PC-3 (cell line): ENCODE measurements around the gene EXOSC7. TPM values are rescaled to one million over a fixed set of nuclear protein-coding genes. Genes with fewer than 3 reads are reported as not detected.

Source experiments
- ATAC-seq: fragments of 200-7000 bp; cut with Tn5 transposase; 2 replicates; pipeline ENCODE4 v1.9.1; 2020; ENCODE audit warnings: mild to moderate bottlenecking, moderate library complexity
- BruUV-seq: library from RNA; stranded (reverse); fragments of 400-500 nt; replicated peaks from 2 replicates; lab custom pipeline; 2021; lab: Mats Ljungman, UMichigan
- CTCF ChIA-PET: fragments of 300-600 bp; sonication (Branson Sonifier 250); formaldehyde crosslinking; loops from one replicate; lab custom pipeline; 2022; ENCODE audit warnings: antibody characterized with exemption; lab: Charles Lee
- POLR2A ChIA-PET: fragments of 300-600 bp; sonication (Branson Sonifier 250); formaldehyde crosslinking; loops from one replicate; lab custom pipeline; 2022; ENCODE audit warnings: antibody characterized with exemption; ENCODE audit not compliant: unreplicated experiment; lab: Charles Lee
- DNase-seq: peaks from one replicate; pipeline ENCODE4 v3.0.0-alpha.2; 2015
- H2AFZ ChIP-seq: fragments of 300-600 bp; sonication (generic); 2 replicates; pipeline ENCODE4 v1.6.0; 2016; ENCODE audit warnings: antibody characterized with exemption, low read length
- H3F3A ChIP-seq: fragments of 300-600 bp; sonication (generic); one replicate; pipeline ENCODE4 v1.6.0; 2017; ENCODE audit warnings: antibody characterized with exemption, low read length, control low read depth, mild to moderate bottlenecking; ENCODE audit not compliant: unreplicated experiment
- H3K27ac ChIP-seq: fragments of 300-600 bp; sonication (generic); 2 replicates; pipeline ENCODE4 v1.5.1; 2016; ENCODE audit warnings: mild to moderate bottlenecking, low read length
- H3K27me3 ChIP-seq: fragments of 300-600 bp; sonication (generic); 2 replicates; pipeline ENCODE4 v1.6.1; 2016; ENCODE audit warnings: low read length, mixed read lengths
- H3K36me3 ChIP-seq: fragments of 300-600 bp; sonication (generic); 2 replicates; pipeline ENCODE4 v1.6.1; 2016; ENCODE audit warnings: low read depth, mixed run types, low read length, mixed read lengths
- H3K4me1 ChIP-seq: fragments of 300-600 bp; sonication (generic); 2 replicates; pipeline ENCODE4 v1.5.1; 2016; ENCODE audit warnings: low read length; ENCODE audit not compliant: insufficient read depth
- H3K4me2 ChIP-seq: fragments of 300-600 bp; sonication (generic); 2 replicates; pipeline ENCODE4 v1.6.0; 2016; ENCODE audit warnings: low read length
- H3K4me3 ChIP-seq: fragments of 300-600 bp; sonication (generic); 2 replicates; pipeline ENCODE4 v1.5.1; 2016; ENCODE audit warnings: mild to moderate bottlenecking, low read length, mixed read lengths
- H3K79me2 ChIP-seq: fragments of 300-600 bp; sonication (generic); 2 replicates; pipeline ENCODE4 v1.6.1; 2017; ENCODE audit warnings: low read length, mixed read lengths
- H3K9ac ChIP-seq: fragments of 300-600 bp; sonication (generic); 2 replicates; pipeline ENCODE4 v1.6.0; 2016; ENCODE audit warnings: mild to moderate bottlenecking, low read length
- H3K9me2 ChIP-seq: fragments of 300-600 bp; sonication (generic); replicated peaks from 2 replicates; pipeline ENCODE4 v1.6.1; 2016; ENCODE audit warnings: mixed run types, low read length, mixed read lengths
- H3K9me3 ChIP-seq: fragments of 300-600 bp; sonication (generic); 2 replicates; pipeline ENCODE4 v1.6.1; 2016; ENCODE audit warnings: low read length, mixed read lengths
- H4K20me1 ChIP-seq: fragments of 300-600 bp; sonication (generic); 2 replicates; pipeline ENCODE4 v1.6.1; 2016; ENCODE audit warnings: low read length, mixed read lengths
- CTCF ChIP-seq: fragments of 300-600 bp; sonication (generic); conservative IDR thresholded peaks from 2 replicates; pipeline ENCODE4 v1.5.1; 2017; ENCODE audit warnings: antibody characterized with exemption, low read depth, mild to moderate bottlenecking, low read length
- EZH2 ChIP-seq: fragments of 300-600 bp; sonication (generic); IDR thresholded peaks from one replicate; pipeline ENCODE4 v1.6.1; 2017; ENCODE audit warnings: antibody characterized with exemption, mild to moderate bottlenecking, low read length; ENCODE audit not compliant: unreplicated experiment
- EZH2phosphoT487 ChIP-seq: fragments of 300-600 bp; sonication (generic); IDR thresholded peaks from 2 replicates; pipeline ENCODE4 v1.6.1; 2018; ENCODE audit warnings: mild to moderate bottlenecking, antibody characterized with exemption, low read length, borderline replicate concordance
- intact Hi-C: fragments of 100-400 bp; cut with micrococcal nuclease; formaldehyde crosslinking; loops from 2 replicates; pipeline ENCODE4 v1.9.0; 2023
- total RNA-seq: library from RNA; depleted of rRNA; stranded (reverse); fragments of >200 nt; gene quantifications from 2 replicates; pipeline ENCODE4 v1.2.3, GENCODE V29; 2014

EXOSC7 gene
- total RNA-seq, 1 experiment from 2014 or later, result 81.5 TPM

GRCh38 chr3:45016916-45017315, 40.9 kb downstream of the EXOSC7 start:
- POLR2A ChIA-PET, result interaction anchor here (0.6 kb wide), 1 partner anchor 33 kb away, joined by 5 read pairs; no protein-coding TSS in a partner anchor
- ATAC-seq (no peak), DNase-seq (no peak)
- Histone ChIP-seq H3K36me3 (peaks cover 20% of the 10 kb centered on the region), H3K27ac (no peak overlapping the region), H4K20me1 (no peaks in the 10 kb centered on the region), H3K4me3 (no peak overlapping the region), H3K9me3 (no peaks in the 10 kb centered on the region), H3K4me2 (no peak overlapping the region), H3F3A (no peaks in the 10 kb centered on the region), H3K27me3 (no peaks in the 10 kb centered on the region), H3K9ac (no peak overlapping the region), H3K79me2 (no peaks in the 10 kb centered on the region), H3K9me2 (no peaks in the 10 kb centered on the region), H2AFZ (no peak overlapping the region), H3K4me1 (no peaks in the 10 kb centered on the region)
- no TSS peak for BruUV-seq
- intact Hi-C loops, result no loop called here
- CTCF ChIA-PET, result no interaction called here
- TF ChIP-seq EZH2phosphoT487, result no peak
- TF ChIP-seq CTCF, result no peak
- TF ChIP-seq EZH2, result no peak

GRCh38 chr3:45017821-45018220, 41.8 kb downstream of the EXOSC7 start:
- BruUV-seq, result no TSS peak
- no peak overlapping the region for H3K4me2 ChIP-seq
- DNase-seq (no peak), ATAC-seq (no peak)
- no peak overlapping the region for H3K27ac ChIP-seq
- no peak overlapping the region for H3K4me3 ChIP-seq
- H3K9me3 ChIP-seq, result no peaks in the 10 kb centered on the region
- intact Hi-C loops, result no loop called here
- POLR2A ChIA-PET, result no interaction called here
- no peak overlapping the region for H2AFZ ChIP-seq
- no peak for TF ChIP-seq EZH2phosphoT487
- no peak for TF ChIP-seq CTCF
- TF ChIP-seq EZH2, result no peak
- CTCF ChIA-PET, result no interaction called here
- no peaks in the 10 kb centered on the region for H4K20me1 ChIP-seq
- no peaks in the 10 kb centered on the region for H3K27me3 ChIP-seq
- H3K9me2 ChIP-seq, result no peaks in the 10 kb centered on the region
- peaks cover 11% of the 10 kb centered on the region for H3K36me3 ChIP-seq
- no peaks in the 10 kb centered on the region for H3K79me2 ChIP-seq
- H3F3A ChIP-seq, result no peaks in the 10 kb centered on the region
- H3K4me1 ChIP-seq, result no peaks in the 10 kb centered on the region
- H3K9ac ChIP-seq, result no peak overlapping the region

GRCh38 chr3:45020534-45020933, 44.5 kb downstream of the EXOSC7 start:
- TF ChIP-seq EZH2 (no peak), EZH2phosphoT487 (no peak)
- intact Hi-C loops, result no loop called here
- no peaks in the 10 kb centered on the region for H3K9me2 ChIP-seq

More at GRCh38 chr3:45020534-45020933, 44.5 kb downstream of the EXOSC7 start:
- Histone ChIP-seq H3K9ac (no peak overlapping the region), H3K27me3 (no peaks in the 10 kb centered on the region), H3K4me2 (no peak overlapping the region), H3K27ac (no peak overlapping the region), H3K4me3 (no peak overlapping the region), H3K79me2 (no peaks in the 10 kb centered on the region), H4K20me1 (no peaks in the 10 kb centered on the region), H2AFZ (no peak overlapping the region), H3K36me3 (no peaks in the 10 kb centered on the region), H3K4me1 (no peaks in the 10 kb centered on the region), H3K9me3 (no peaks in the 10 kb centered on the region), H3F3A (no peaks in the 10 kb centered on the region)
- DNase-seq (no peak), ATAC-seq (no peak)
- CTCF ChIA-PET, result no interaction called here
- BruUV-seq, result no TSS peak
- POLR2A ChIA-PET, result no interaction called here
